Urothelium cell line (cell line): ENCODE data around the gene RHCE.
"Not testable (repeated sequence)": the region's sequence is repeated elsewhere in the genome, so short reads cannot be mapped to it uniquely, and the experiment has no call there.

Experiments
- DNase-seq: peaks from one replicate; pipeline ENCODE4 v3.0.0; 2011; ENCODE audit warnings: low spot score, mixed read lengths
- FAIRE-seq: peaks from 2 replicates; lab custom pipeline; 2011; peaks lifted over from hg19 to GRCh38; lab: Jason Lieb, UNC

RHCE gene

DNA sequence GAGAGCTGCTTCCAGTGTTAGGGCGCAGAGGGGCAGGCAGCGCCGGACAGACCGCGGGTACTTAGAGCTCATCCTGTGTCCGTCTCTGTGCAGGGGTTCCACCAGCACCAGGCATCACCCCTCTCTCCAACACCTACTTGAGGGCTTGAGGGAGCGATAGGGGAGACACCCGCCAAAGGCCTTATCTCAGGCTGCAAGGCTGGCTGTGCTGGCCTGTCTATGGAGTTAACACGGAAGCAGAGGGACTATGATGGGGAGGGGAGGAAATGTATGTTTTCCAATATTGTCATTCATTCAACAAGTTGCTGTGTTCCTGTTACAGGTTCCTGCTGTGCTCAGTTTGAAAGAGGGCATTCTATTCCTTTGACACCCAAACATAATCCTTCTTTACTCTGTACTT, at the start of gene RHCE:
Gene RHCE (minus strand): TSS at position 111 of the 400 bp plus-strand sequence. CDS start 39 bp downstream, at position 72.
- not testable (repeated sequence) for DNase-seq, FAIRE-seq

DNA sequence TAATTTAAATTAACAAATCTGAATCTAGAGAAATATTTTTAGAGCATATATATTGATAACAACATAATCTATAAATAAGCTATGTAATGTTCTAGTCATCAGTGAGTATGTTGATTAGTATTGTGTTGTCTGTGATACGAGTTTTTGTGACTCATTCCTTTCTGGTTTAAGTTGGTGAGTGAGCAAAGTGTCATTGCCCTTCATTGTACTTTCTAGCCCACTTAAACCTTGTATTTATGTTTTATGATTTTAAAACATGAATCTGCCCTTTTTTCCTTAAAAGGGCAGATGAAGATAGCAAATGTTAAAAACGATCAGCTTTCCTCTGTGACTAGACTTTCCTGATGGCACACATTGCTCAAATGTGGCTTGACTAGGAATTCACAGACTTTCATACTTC, 48.6 kb upstream of the RHCE start:
- DNase-seq: no peak
- no peak for FAIRE-seq

DNA sequence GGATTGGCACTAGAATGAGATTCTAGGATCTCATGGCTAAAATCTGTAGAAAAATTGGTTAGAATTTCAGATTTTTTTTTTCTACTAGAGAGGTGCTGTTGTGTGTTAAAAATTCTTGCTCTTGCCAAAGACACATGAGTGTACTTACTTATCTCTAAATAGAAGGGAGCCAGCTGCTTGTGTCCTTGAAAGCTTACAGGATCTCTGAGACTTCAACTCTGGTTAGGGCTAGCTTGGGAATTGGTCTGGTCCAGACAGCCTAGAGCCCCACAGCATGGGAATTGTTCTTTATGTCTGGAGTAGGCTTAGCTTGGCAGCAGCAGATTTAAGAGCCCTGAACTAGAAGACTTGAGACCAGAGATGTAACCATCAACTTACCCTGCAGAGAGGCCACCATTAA, 47.4 kb upstream of the RHCE start:
- DNase-seq (no peak), FAIRE-seq (no peak)

DNA sequence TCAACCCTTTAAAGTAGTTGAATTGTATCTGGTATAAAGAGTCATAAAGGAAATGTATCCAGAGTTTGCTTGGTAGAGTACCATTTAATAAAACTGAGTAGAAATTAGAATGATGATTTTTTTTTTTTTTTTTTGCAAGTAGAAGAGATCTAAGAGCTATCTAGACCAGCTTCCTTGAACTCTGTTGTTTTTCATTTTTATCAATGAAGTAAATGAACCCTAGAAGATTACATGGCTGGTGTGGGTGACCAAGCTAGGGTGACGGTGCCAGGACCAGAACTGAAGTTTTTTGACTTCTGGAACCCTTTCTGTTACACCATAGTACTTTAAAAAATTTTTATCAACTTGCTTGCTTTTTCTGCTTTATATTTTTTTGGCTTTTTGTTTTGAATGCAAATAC, 47.0 kb upstream of the RHCE start:
- FAIRE-seq: no peak

DNA sequence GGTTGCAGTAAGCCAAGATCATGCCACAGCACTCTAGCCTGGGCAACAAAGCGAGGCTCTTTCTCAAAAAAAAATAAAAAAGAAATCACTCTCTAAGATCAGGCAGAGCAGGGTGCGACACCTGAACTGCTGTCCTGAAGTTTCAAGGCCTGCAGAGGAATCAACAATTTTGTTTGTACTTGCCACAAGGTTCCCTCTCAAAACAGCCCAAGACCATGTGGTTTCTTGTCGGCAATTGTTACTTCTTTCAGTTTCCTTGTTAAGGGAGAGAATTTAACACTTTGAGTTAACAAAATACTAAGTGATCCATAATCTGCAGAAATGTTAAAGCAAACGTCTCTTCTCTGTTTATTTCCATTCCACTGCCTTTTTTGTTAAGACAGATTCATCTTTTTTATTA, 46.6 kb upstream of the RHCE start:
- DNase-seq (no peak), FAIRE-seq (no peak)

More for the DNA sequence above, 47.0 kb upstream of the RHCE start:
- no peak for DNase-seq

DNA sequence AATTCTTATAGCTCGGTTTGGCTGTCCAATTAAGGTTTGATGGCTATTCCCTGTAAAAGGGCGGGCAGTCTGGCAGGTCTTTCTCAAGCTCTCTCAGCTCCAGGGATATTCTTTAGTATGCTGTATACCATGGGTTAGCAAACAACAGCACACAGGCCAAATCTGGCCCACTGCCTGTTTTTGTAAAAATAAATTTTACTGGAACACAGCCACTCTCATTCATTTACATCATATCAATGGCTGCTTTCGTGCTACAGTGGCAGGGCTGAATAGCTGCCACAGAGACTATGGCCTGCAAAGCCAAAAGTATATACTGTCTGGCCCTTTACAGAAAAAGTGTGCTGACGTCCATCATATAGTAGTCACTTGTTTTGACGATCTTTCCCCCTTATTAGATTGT, 42.1 kb upstream of the RHCE start:
- FAIRE-seq (no peak), DNase-seq (no peak)

DNA sequence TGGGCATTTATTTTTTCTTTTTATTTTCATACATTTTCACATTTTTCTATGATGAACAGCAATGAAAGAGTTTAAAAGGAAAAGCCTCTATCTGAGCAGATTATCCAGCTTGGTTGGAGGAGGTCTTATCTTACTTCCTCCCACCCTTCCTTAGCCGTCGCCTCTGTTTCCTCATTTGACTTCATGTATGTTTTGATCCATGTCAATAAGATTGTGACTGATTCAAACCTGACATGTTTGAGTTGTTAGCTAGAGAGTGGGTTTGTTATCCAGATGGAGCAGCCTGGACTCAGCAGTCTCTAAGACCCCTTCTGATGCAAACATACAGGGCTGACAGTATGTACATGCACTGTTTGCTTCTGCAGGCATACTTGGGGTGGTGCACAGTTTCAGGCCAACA, 41.2 kb upstream of the RHCE start:
- DNase-seq (no peak), FAIRE-seq (no peak)

- FAIRE-seq: not testable (repeated sequence)
These were observed 40.2 kb upstream of the RHCE start for GRCh38 chr1:25460816-25461215.

GRCh38 chr1:25460020-25460419, 39.4 kb upstream of the RHCE start:
- DNase-seq: no peak
- no peak for FAIRE-seq

More at GRCh38 chr1:25460816-25461215, 40.2 kb upstream of the RHCE start:
- not testable (repeated sequence) for DNase-seq

DNA sequence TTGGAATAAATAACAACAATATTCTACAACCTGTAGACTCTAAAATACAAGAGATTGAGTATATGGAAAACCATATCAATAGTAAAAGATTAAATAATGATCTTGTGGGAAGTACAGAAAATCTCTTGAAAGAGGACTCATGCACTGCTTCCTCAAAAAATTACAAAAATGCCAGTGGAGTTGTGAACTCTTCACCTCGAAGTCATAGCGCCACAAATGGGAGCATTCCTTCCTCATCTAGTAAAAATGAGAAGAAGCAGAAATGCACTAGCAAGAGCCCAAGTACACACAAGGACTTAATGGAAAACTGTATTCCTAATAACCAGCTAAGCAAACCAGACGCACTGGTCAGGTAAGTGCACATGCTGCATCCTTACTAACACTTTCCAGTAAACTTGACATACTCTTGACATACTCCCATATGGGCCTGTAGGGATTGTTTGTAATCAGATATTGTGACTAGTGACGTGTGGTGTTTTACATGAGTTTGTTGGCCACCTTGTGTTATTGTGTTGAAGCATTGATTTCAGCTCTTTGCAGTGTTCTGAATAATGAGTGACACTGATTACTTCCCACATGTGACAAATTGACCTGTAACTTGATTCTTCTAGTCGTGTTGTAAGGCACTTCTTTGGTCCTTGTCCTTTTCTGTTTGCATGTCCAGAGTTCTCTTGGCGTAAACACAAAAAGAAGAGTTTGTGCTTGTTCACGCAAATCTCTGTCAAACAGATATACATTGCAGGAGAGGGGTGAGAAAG, 38.1 kb upstream of the RHCE start:
- FAIRE-seq (no peak), DNase-seq (no peak)

- DNase-seq (no peak), FAIRE-seq (no peak)
These were observed 35.9 kb upstream of the RHCE start for GRCh38 chr1:25456502-25456901.

- DNase-seq (no peak), FAIRE-seq (no peak)
These were observed 31.3 kb upstream of the RHCE start for GRCh38 chr1:25451908-25452307.

DNA sequence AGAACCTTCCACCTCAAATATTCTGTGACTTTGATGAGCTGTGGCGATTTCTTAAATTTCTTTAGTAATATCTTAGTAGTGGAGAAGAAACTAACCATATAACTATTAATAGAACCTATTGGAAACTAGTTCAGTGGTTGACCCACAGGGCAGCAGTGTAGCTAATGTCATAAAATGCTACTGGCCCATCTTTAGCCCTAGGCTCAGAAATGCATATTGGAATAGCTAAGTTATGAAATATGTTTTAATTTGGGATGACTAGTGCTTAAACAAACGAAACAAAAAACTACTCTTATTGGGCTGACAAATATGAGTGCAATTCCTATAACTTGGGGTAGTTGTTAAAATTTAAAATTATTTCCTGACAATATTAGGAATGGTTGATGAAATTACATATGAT, 30.3 kb upstream of the RHCE start:
- no peak for DNase-seq
- no peak for FAIRE-seq

GRCh38 chr1:25447547-25447946, 26.9 kb upstream of the RHCE start:
- FAIRE-seq (no peak), DNase-seq (no peak)

GRCh38 chr1:25445993-25446538, 25.4 kb upstream of the RHCE start:
- FAIRE-seq (no peak), DNase-seq (no peak)

DNA sequence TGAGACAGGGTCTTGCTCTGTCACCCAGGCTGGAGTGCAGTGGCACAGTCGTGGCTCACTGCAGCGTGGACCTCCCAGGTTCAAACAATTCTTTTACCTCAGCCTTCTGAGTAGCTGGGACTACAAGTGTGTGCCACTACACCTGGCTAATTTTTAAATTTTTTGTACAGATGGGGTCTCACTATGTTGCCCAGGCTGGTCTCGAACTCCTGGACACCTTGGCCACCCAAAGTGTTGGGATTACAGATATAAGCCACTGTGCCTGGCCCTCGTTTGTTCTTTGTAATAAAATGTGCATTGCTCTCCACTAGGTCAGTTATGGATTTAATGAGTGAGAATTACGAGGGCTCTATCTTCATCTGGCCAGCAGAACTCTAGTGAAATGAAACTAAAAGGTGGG, 24.0 kb upstream of the RHCE start:
- DNase-seq, FAIRE-seq: not testable (repeated sequence)

DNA sequence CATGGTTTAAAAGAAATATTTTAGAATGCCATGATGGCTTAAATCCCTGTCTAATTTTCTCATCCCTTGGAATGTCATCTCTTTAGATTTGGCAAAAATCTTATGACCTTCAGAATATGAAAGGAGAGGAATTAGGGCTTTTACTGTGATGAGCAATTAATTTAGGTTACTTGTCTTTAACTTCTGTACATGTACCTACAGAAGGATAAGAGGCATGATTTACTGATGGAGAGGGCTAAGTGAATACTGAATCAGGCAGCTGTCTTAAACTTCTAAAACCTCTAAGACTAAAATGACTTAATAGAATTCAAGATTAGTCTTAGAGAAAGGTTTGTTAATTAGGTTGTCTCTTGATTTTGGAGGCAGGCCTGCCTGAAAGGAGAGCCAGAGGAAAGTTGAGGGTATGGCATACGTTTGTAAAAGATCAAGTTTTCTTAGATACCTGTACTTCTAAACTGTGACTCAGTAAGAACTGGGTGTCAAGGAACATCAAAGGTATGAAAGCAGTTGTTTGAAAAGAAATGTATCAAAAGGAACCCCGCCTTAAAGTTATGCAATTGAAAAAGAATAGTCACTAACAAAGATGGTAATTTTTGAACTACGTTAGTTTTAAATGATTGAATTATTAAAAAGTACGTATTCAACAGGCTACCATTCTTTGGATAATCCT, 22.5 kb upstream of the RHCE start:
- no peak for DNase-seq
- no peak for FAIRE-seq

DNA sequence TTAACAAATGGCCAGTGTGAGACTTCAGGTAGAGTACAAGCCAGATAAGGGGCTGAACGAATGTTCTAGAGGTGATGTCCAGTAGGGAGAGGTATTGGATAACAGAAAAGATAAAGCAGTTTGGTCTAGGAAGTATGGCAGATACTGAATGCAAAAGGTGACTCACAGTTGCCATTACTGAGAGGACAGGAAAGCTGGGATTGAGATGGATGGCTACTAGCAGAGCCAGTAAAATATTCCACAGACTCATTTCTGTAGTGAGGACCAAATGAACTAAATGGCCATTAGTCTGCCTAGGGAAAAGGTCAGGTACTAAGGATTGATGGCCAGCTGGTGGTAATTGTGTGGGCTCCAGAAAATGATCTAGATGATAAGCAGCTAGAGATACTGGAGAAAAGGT, 21.6 kb upstream of the RHCE start:
- DNase-seq (no peak), FAIRE-seq (no peak)

DNA sequence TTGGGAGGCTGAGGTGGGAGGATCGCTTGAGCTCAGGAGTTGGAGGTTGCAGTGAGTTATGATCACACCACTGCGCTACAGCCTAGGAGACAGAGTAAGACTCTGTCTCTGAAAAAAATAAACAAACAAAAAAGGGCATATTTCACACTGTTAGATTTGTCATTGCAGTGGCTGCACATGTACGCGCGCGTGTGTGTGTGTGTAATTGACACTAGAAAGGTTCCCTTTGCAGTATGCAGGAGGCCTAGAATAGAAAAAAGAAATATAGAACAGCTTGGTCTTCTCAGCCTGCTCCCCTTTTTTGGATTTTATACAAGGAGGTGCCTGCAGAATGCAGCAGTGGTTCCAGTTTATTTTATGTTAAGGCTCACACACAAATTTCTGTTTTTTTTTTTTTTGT, 18.7 kb upstream of the RHCE start:
- DNase-seq (no peak), FAIRE-seq (no peak)

GRCh38 chr1:25437672-25438071, 17.0 kb upstream of the RHCE start:
- FAIRE-seq: no peak

DNA sequence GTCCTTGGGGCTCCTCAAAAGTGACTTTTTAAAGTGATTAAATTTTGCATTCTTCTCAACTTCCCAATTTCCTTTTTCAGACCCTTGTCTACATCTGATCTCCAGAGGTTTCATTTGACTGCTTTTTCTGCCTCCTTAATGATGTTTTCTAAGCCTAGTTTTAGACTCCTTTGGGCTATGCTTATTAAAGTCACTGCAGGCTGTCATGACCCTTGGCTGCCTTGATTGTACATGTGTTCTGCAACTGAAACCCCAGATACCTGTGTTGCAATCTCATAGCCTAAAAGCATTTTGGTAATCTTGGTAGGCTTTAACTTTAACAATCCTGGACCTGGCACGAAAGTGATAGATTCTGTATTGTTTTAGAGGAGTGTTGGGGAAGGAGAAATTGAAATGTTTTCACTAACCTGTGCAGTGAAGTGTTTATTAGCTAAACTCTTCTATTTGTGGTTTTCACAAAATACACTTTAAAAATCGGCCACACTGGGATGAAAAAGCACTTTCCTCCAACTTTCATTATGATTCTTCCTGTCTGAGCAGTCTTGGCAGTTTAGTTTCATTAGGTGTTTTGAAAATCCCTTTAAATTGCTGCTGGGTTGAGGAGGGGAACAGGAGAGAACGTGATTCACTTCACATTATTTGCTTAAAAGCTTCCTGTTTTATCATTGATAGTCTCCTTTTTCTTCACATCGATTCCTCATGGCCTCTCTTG, 14.9 kb upstream of the RHCE start:
- FAIRE-seq (no peak), DNase-seq (no peak)

More at GRCh38 chr1:25437672-25438071, 17.0 kb upstream of the RHCE start:
- no peak for DNase-seq
